K562 (cell line): Measurements from ENCODE around the gene FLT1. TPM values are rescaled to one million over a fixed set of nuclear protein-coding genes. Genes with fewer than 3 reads are reported as not detected.

ENCODE experiments used
- ATAC-seq: fragments of 200-7000 bp; cut with Tn5 transposase; 3 replicates; pipeline ENCODE4 v1.9.1; 2020; ENCODE audit warnings: moderate library complexity
- BruUV-seq: library from RNA; stranded (reverse); fragments of 400-500 nt; replicated peaks from 2 replicates; lab custom pipeline; 2021; lab: Mats Ljungman, UMichigan
- CTCF ChIA-PET: fragments of 300-600 bp; formaldehyde crosslinking; extraction: SDS; loops from one replicate; lab custom pipeline; 2021; ENCODE audit warnings: low intra/inter-chr PET ratio; lab: Yijun Ruan, JAX
- POLR2A ChIA-PET: fragments of 300-600, 350-650 bp; sonication (Branson Sonifier 250); formaldehyde crosslinking; extraction: SDS; loops from one replicate; lab custom pipeline; 2021; ENCODE audit warnings: antibody characterized with exemption, inconsistent platforms; lab: Yijun Ruan, JAX
- DNase-seq, 4 experiments: peaks; one replicate each; pipeline versions ENCODE4 v3.0.0 to v3.0.0-alpha.2; 2011 to 2018; ENCODE audit warnings: low spot score in 3 of 4, mixed read lengths in 3 of 4; ENCODE audit errors: extremely low read depth in 1 of 4
- FAIRE-seq: peaks from 2 replicates; lab custom pipeline; 2011; peaks lifted over from hg19 to GRCh38; lab: Jason Lieb, UNC
- H2AFZ ChIP-seq: 2 replicates; pipeline ENCODE4 v1.6.0; 2011; ENCODE audit warnings: low read depth, low read length, control low read depth, inconsistent platforms
- H3K27ac ChIP-seq: fragments of 200-600 bp; 3 replicates; pipeline ENCODE4 v1.8.0; 2011; ENCODE audit warnings: low read depth, mild to moderate bottlenecking, control low read depth, inconsistent platforms, low read length, moderate library complexity, mixed read lengths; ENCODE audit errors: extremely low read depth
- H3K27me3 ChIP-seq, 2 experiments: fragments of 300-600 bp in 1 of 2; 2 replicates in 1 of 2; 3 replicates in 1 of 2; pipeline versions ENCODE4 v1.6.0 to v1.8.0; 2011; ENCODE audit warnings: inconsistent platforms in 2 of 2, low read length in 2 of 2, mild to moderate bottlenecking in 1 of 2, mixed read lengths in 1 of 2, moderate library complexity in 1 of 2; ENCODE audit not compliant: control insufficient read depth in 2 of 2, insufficient read depth in 2 of 2
- H3K36me3 ChIP-seq: fragments of 300-600 bp; 3 replicates; pipeline ENCODE4 v1.8.0; 2011; ENCODE audit warnings: mild to moderate bottlenecking, low read length, inconsistent platforms; ENCODE audit not compliant: control insufficient read depth, insufficient read depth
- H3K4me1 ChIP-seq, 2 experiments: fragments of 200-600 bp in 1 of 2; replicated peaks in 1 of 2; 2 replicates in 1 of 2; 3 replicates in 1 of 2; pipeline versions ENCODE4 v1.5.1 to v1.8.0; 2011; ENCODE audit warnings: inconsistent platforms in 2 of 2, low read length in 2 of 2, mild to moderate bottlenecking in 1 of 2, mixed read lengths in 1 of 2, moderate library complexity in 1 of 2; ENCODE audit not compliant: control insufficient read depth in 2 of 2, insufficient read depth in 2 of 2
- H3K4me2 ChIP-seq: 2 replicates; pipeline ENCODE4 v1.6.1; 2011; ENCODE audit warnings: low read length, control low read depth, inconsistent platforms, mixed read lengths; ENCODE audit not compliant: insufficient read depth
- H3K4me3 ChIP-seq: fragments of 200-600 bp; sonication (generic), shearing (Covaris generic); 2 replicates; pipeline ENCODE4 v1.5.1; 2016; ENCODE audit warnings: control low read depth, inconsistent platforms
- H3K79me2 ChIP-seq: fragments of 200-600 bp; 3 replicates; pipeline ENCODE4 v1.8.0; 2011; ENCODE audit warnings: low read length, inconsistent platforms; ENCODE audit not compliant: control insufficient read depth, insufficient read depth
- H3K9ac ChIP-seq, 2 experiments: 2 replicates each; pipeline versions ENCODE4 v1.6.0 to v1.6.1; 2011; ENCODE audit warnings: low read depth in 2 of 2, low read length in 2 of 2, control low read depth in 1 of 2, inconsistent platforms in 1 of 2, mild to moderate bottlenecking in 1 of 2, mixed read lengths in 1 of 2; ENCODE audit not compliant: insufficient read depth in 1 of 2
- H3K9me1 ChIP-seq: one replicate; pipeline ENCODE4 v1.6.0; 2011; ENCODE audit warnings: inconsistent platforms, mild to moderate bottlenecking, low read length, moderate library complexity; ENCODE audit not compliant: control insufficient read depth, insufficient read depth
- H3K9me3 ChIP-seq: replicated peaks from 2 replicates; pipeline ENCODE4 v1.5.1; 2011; ENCODE audit warnings: low read depth, low read length, inconsistent platforms; ENCODE audit not compliant: control insufficient read depth, insufficient read depth
- H4K20me1 ChIP-seq: replicated peaks from 2 replicates; pipeline ENCODE4 v1.6.1; 2011; ENCODE audit warnings: low read length, inconsistent platforms, mixed read lengths; ENCODE audit not compliant: control insufficient read depth, insufficient read depth
- CC2D1A ChIP-seq: fragments of 450-650 bp; IDR thresholded peaks from 2 replicates; pipeline ENCODE4 v1.6.1; 2017; ENCODE audit warnings: mild to moderate bottlenecking
- PHF20 ChIP-seq: fragments of 450-650 bp; IDR thresholded peaks from 2 replicates; pipeline ENCODE4 v1.6.1; 2018; ENCODE audit not compliant: partially characterized antibody
- RCOR1 ChIP-seq, 2 experiments: IDR thresholded peaks; 2 replicates each; pipeline ENCODE4 v1.6.1; 2012; ENCODE audit warnings: low read depth in 2 of 2, low read length in 2 of 2, borderline replicate concordance in 1 of 2, improper control_type of control experiment in 1 of 2
- RFX5 ChIP-seq: IDR thresholded peaks from 2 replicates; pipeline ENCODE4 v1.6.1; 2011; ENCODE audit warnings: low read depth, mild to moderate bottlenecking, improper control_type of control experiment, low read length
- SMC3 ChIP-seq: conservative IDR thresholded peaks from 2 replicates; pipeline ENCODE4 v1.6.1; 2011; ENCODE audit warnings: low read depth, low read length, improper control_type of control experiment; ENCODE audit not compliant: insufficient read depth
- ZNF41 ChIP-seq: fragments of 250-450 bp; sonication (Bioruptor Pico); conservative IDR thresholded peaks from 2 replicates; pipeline ENCODE4 v1.4.0; 2020; ENCODE audit warnings: mild to moderate bottlenecking
- WGBS: fragments of 100-300 bp; shearing (Covaris generic); methylation state at CpG from one replicate; pipeline ENCODE4 v1.1.6; 2016; ENCODE audit warnings: low coverage, mixed read lengths; ENCODE audit not compliant: insufficient coverage; ENCODE audit errors: missing lambda C conversion rate; 5-methylcytosine and 5-hydroxymethylcytosine counted together
- in situ Hi-C: fragments of 300-500 bp; cut with MboI; formaldehyde crosslinking; loops from 4 replicates; pipeline ENCODE4 v1.15.0; 2018; ENCODE audit warnings: inconsistent platforms, mixed read lengths
- intact Hi-C: fragments of 100-400 bp; cut with micrococcal nuclease; formaldehyde crosslinking; loops from 2 replicates; pipeline ENCODE4 v1.14.2; 2022
- polyA plus RNA-seq, 8 experiments: library from polyadenylated mRNA; depleted of rRNA in 4 of 8; stranded (reverse) in 5 of 8; unstranded in 3 of 8; fragments of >200 nt; fragmentation: Nextera tagmentation in 2 of 8; fragmentation: Illumina TruSeq in 1 of 8; extraction: Ambion mirVana in 2 of 8; extraction: Trizol in 1 of 8; gene quantifications; 2 replicates each; pipeline versions ENCODE4 v1.2.1 to v1.2.3, GENCODE V29; 2011 to 2014; ENCODE audit warnings: inconsistent platforms in 1 of 8, missing spikeins in 1 of 8
- total RNA-seq, 7 experiments: library from RNA; depleted of rRNA in 6 of 7; stranded (reverse); fragments of >200 nt in 6 of 7; fragmentation: Illumina TruSeq in 2 of 7; extraction: Trizol in 2 of 7; gene quantifications; 2 replicates each; pipeline versions ENCODE4 v1.2.1 to v1.2.3, GENCODE V29; 2011 to 2021; ENCODE audit warnings: low replicate concordance in 1 of 7
- TF ChIP-seq, protein P1 (sequence below): fragments of 450-650 bp; formaldehyde crosslinking; IDR thresholded peaks from 2 replicates; pipeline ENCODE4 v1.4.0; 2020; ENCODE audit warnings: mild to moderate bottlenecking, moderate library complexity
- TF ChIP-seq, protein P2 (sequence below), 2 experiments: fragments of 450-650 bp; formaldehyde crosslinking in 1 of 2; IDR thresholded peaks; 2 replicates each; pipeline versions ENCODE4 v1.4.0 to v1.6.1; 2014 to 2020; ENCODE audit warnings: mild to moderate bottlenecking in 2 of 2, borderline replicate concordance in 1 of 2, low read depth in 1 of 2
- TF ChIP-seq, protein P3 (sequence below): sonication (generic); IDR thresholded peaks from 2 replicates; pipeline ENCODE4 v1.6.1; 2016

FLT1 gene
- total and polyA plus RNA-seq, 9 of the 15 experiments (the other 6 are each of a cell fraction or from before 2014, with no cell fraction given) = 0.01 to 2.0 (median 0.22) TPM

DNA sequence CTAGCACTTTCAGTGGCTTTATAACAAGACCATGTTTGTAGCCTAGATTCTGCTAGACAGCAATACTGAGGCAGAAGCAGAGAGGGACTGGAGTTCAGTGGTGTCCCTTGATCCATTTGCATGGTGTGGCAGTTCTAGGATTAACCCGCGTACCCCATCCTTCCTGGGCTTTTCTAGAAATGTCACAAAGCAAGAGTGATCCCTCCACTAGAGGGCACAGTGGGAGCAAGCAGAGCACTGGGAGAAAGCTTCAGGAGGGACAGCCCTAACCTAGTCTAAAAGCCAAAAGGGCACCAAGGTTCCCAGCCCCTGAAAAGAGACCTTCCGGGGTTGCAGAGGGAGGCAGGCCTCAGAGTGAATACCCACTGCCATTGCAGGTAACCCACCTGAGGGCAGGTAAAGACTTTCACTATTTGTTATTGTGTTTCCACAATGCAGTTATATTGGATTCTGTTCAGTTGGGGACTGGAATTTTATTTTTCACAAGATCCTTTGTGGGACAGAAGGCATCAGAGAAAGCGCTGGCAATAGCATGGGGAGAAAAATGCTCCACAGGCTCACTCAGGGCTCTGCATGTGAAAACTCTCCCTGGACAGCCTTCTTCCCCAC is 170.6 kb downstream of the FLT1 start:
- 7% methylated on average over 2 of the region's 4 CpGs for WGBS
- no TSS peak for BruUV-seq
- H3K27ac ChIP-seq = no peak overlapping the region
- DNase-seq = peak; percentile 43 to 81 (median 62)
- FAIRE-seq = peak; percentile 90
- no peaks in the 10 kb centered on the region for H3K27me3 ChIP-seq
- in situ Hi-C loops = loop anchor here (10.0 kb wide), 2 partner anchors 311 to 471 kb away; no protein-coding TSS in a partner anchor
- intact Hi-C loops = loop anchor here (1.0 to 10.0 kb wide), 4 partner anchors 161 to 472 kb away; no protein-coding TSS in a partner anchor
- no peak overlapping the region for H2AFZ ChIP-seq
- no peaks in the 10 kb centered on the region for H3K36me3 ChIP-seq
- no peaks in the 10 kb centered on the region for H3K9me1 ChIP-seq
- H4K20me1 ChIP-seq = no peaks in the 10 kb centered on the region
- no peaks in the 10 kb centered on the region for H3K9me3 ChIP-seq
- H3K4me1 ChIP-seq = peaks cover 3 to 4% of the 10 kb centered on the region in 2 experiments; a peak in 3 of 5 replicates
- no peak overlapping the region for H3K4me2 ChIP-seq
- ATAC-seq = peak; percentile 95
- no peak overlapping the region for H3K4me3 ChIP-seq
- no peaks in the 10 kb centered on the region for H3K79me2 ChIP-seq
- no peak overlapping the region for H3K9ac ChIP-seq
- ChIA-PET POLR2A (interaction anchor here (1.0 kb wide), 1 partner anchor 133 kb away, joined by 3 read pairs; no protein-coding TSS in a partner anchor), CTCF (interaction anchor here (0.6 to 0.9 kb wide), 4 partner anchors 13 to 312 kb away, joined by 3 read pairs; no protein-coding TSS in a partner anchor)
- TF ChIP-seq RFX5 (no peak), SMC3 (peak; percentile 79), ZNF41 (no peak), RCOR1 (IDR thresholded peaks at IDR 0.05; ENCODE audit: borderline replicate concordance in 1 of 2, low read depth in 2 of 2, low read length in 2 of 2) (peak in 1 of 2 experiments; percentile 25; a peak in 1 of 4 replicates), CC2D1A (peak; percentile 45; the same call in 1 of the 2 replicates), PHF20 (no peak)
- TF ChIP-seq, protein P1, sequence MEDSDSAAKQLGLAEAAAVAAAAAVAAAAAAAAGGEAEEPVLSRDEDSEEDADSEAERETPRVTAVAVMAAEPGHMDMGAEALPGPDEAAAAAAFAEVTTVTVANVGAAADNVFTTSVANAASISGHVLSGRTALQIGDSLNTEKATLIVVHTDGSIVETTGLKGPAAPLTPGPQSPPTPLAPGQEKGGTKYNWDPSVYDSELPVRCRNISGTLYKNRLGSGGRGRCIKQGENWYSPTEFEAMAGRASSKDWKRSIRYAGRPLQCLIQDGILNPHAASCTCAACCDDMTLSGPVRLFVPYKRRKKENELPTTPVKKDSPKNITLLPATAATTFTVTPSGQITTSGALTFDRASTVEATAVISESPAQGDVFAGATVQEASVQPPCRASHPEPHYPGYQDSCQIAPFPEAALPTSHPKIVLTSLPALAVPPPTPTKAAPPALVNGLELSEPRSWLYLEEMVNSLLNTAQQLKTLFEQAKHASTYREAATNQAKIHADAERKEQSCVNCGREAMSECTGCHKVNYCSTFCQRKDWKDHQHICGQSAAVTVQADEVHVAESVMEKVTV (CRISPR knock-in tag) = peak; percentile 75
- TF ChIP-seq, protein P2, sequence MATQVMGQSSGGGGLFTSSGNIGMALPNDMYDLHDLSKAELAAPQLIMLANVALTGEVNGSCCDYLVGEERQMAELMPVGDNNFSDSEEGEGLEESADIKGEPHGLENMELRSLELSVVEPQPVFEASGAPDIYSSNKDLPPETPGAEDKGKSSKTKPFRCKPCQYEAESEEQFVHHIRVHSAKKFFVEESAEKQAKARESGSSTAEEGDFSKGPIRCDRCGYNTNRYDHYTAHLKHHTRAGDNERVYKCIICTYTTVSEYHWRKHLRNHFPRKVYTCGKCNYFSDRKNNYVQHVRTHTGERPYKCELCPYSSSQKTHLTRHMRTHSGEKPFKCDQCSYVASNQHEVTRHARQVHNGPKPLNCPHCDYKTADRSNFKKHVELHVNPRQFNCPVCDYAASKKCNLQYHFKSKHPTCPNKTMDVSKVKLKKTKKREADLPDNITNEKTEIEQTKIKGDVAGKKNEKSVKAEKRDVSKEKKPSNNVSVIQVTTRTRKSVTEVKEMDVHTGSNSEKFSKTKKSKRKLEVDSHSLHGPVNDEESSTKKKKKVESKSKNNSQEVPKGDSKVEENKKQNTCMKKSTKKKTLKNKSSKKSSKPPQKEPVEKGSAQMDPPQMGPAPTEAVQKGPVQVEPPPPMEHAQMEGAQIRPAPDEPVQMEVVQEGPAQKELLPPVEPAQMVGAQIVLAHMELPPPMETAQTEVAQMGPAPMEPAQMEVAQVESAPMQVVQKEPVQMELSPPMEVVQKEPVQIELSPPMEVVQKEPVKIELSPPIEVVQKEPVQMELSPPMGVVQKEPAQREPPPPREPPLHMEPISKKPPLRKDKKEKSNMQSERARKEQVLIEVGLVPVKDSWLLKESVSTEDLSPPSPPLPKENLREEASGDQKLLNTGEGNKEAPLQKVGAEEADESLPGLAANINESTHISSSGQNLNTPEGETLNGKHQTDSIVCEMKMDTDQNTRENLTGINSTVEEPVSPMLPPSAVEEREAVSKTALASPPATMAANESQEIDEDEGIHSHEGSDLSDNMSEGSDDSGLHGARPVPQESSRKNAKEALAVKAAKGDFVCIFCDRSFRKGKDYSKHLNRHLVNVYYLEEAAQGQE (IDR thresholded peaks at IDR 0.05; ENCODE audit: borderline replicate concordance) = peak; percentile 82
- TF ChIP-seq, protein P2 (CRISPR knock-in tag; IDR thresholded peaks at IDR 0.05; ENCODE audit: low read depth) = no peak
- TF ChIP-seq, protein P3, sequence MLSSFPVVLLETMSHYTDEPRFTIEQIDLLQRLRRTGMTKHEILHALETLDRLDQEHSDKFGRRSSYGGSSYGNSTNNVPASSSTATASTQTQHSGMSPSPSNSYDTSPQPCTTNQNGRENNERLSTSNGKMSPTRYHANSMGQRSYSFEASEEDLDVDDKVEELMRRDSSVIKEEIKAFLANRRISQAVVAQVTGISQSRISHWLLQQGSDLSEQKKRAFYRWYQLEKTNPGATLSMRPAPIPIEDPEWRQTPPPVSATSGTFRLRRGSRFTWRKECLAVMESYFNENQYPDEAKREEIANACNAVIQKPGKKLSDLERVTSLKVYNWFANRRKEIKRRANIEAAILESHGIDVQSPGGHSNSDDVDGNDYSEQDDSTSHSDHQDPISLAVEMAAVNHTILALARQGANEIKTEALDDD = peak; percentile 46; the same call in 1 of the 2 replicates
